ENCODE data around the gene PRX. TPM values are rescaled to one million over a fixed set of nuclear protein-coding genes. Genes with fewer than 3 reads are reported as not detected.
"Not testable (repeated sequence)": the region's sequence is repeated elsewhere in the genome, so short reads cannot be mapped to it uniquely, and the experiment has no call there.

PRX gene
- total and polyA plus RNA-seq, 4 donors, result 6.1 to 51.7 (median 19.2) TPM

GRCh38 chr19:40380199-40381037 is 32.8 kb downstream of the PRX start:
- Histone ChIP-seq H3K4me3 (ENCODE audit: low read depth, low read length) (no peak overlapping the region), H3K27ac (ENCODE audit: low read depth, low read length) (no peak overlapping the region), H3K36me3 (ENCODE audit: control insufficient read depth, insufficient read depth, low read length) (peaks cover 60% of the 10 kb centered on the region), H3K27me3 (ENCODE audit: control insufficient read depth, insufficient read depth, low read length) (no peaks in the 10 kb centered on the region), H3K4me1 (ENCODE audit: control insufficient read depth, insufficient read depth, low read length) (no peaks in the 10 kb centered on the region), H3K9me3 (ENCODE audit: control insufficient read depth, insufficient read depth, low read length) (no peaks in the 10 kb centered on the region)
- DNase-seq (ENCODE audit: low read depth in 4 of 6, low spot score in 6 of 6), result no peak
- WGBS (ENCODE audit: insufficient coverage), result 87% methylated on average over 30 of the region's 37 CpGs

GRCh38 chr19:40379446-40380198 is 33.6 kb downstream of the PRX start:
- H3K36me3 ChIP-seq (ENCODE audit: control insufficient read depth, insufficient read depth, low read length), result peaks cover 68% of the 10 kb centered on the region
- DNase-seq (ENCODE audit: low read depth in 4 of 6, low spot score in 6 of 6), result no peak
- no peak overlapping the region for H3K27ac ChIP-seq (ENCODE audit: low read depth, low read length)
- H3K4me3 ChIP-seq (ENCODE audit: low read depth, low read length), result no peak overlapping the region
- no peaks in the 10 kb centered on the region for H3K9me3 ChIP-seq (ENCODE audit: control insufficient read depth, insufficient read depth, low read length)
- no peaks in the 10 kb centered on the region for H3K27me3 ChIP-seq (ENCODE audit: control insufficient read depth, insufficient read depth, low read length)
- H3K4me1 ChIP-seq (ENCODE audit: control insufficient read depth, insufficient read depth, low read length), result no peaks in the 10 kb centered on the region
- WGBS (ENCODE audit: insufficient coverage), result 90% methylated on average over 9 of the region's 11 CpGs

GRCh38 chr19:40378509-40378908 is 34.7 kb downstream of the PRX start:
- H3K36me3 ChIP-seq (ENCODE audit: control insufficient read depth, insufficient read depth, low read length), result peaks cover 76% of the 10 kb centered on the region
- no peak for DNase-seq (ENCODE audit: low read depth in 4 of 6, low spot score in 6 of 6)
- H3K4me1 ChIP-seq (ENCODE audit: control insufficient read depth, insufficient read depth, low read length), result no peaks in the 10 kb centered on the region
- H3K4me3 ChIP-seq (ENCODE audit: low read depth, low read length), result no peak overlapping the region
- 91% methylated on average over 2 of the region's 2 CpGs for WGBS (ENCODE audit: insufficient coverage)
- no peak overlapping the region for H3K27ac ChIP-seq (ENCODE audit: low read depth, low read length)
- no peaks in the 10 kb centered on the region for H3K9me3 ChIP-seq (ENCODE audit: control insufficient read depth, insufficient read depth, low read length)
- H3K27me3 ChIP-seq (ENCODE audit: control insufficient read depth, insufficient read depth, low read length), result no peaks in the 10 kb centered on the region

- no peak for DNase-seq (ENCODE audit: low read depth in 4 of 6, low spot score in 6 of 6)
- Histone ChIP-seq H3K4me3 (ENCODE audit: low read depth, low read length) (no peak overlapping the region), H3K4me1 (ENCODE audit: control insufficient read depth, insufficient read depth, low read length) (no peaks in the 10 kb centered on the region), H3K9me3 (ENCODE audit: control insufficient read depth, insufficient read depth, low read length) (no peaks in the 10 kb centered on the region), H3K36me3 (ENCODE audit: control insufficient read depth, insufficient read depth, low read length) (peaks cover 82% of the 10 kb centered on the region), H3K27me3 (ENCODE audit: control insufficient read depth, insufficient read depth, low read length) (no peaks in the 10 kb centered on the region), H3K27ac (ENCODE audit: low read depth, low read length) (no peak overlapping the region)
- WGBS (ENCODE audit: insufficient coverage), result 85% methylated on average over 21 of the region's 25 CpGs
These were observed 35.2 kb downstream of the PRX start for GRCh38 chr19:40377876-40378385.

GRCh38 chr19:40376286-40376862 is 36.8 kb downstream of the PRX start:
- H3K27ac ChIP-seq (ENCODE audit: low read depth, low read length), result no peak overlapping the region
- no peak overlapping the region for H3K4me3 ChIP-seq (ENCODE audit: low read depth, low read length)
- no peaks in the 10 kb centered on the region for H3K4me1 ChIP-seq (ENCODE audit: control insufficient read depth, insufficient read depth, low read length)
- no peaks in the 10 kb centered on the region for H3K27me3 ChIP-seq (ENCODE audit: control insufficient read depth, insufficient read depth, low read length)
- peaks cover 97% of the 10 kb centered on the region for H3K36me3 ChIP-seq (ENCODE audit: control insufficient read depth, insufficient read depth, low read length)
- WGBS (ENCODE audit: insufficient coverage), result 95% methylated on average over 15 of the region's 17 CpGs
- no peaks in the 10 kb centered on the region for H3K9me3 ChIP-seq (ENCODE audit: control insufficient read depth, insufficient read depth, low read length)
- DNase-seq (ENCODE audit: low read depth in 4 of 6, low spot score in 6 of 6), result no peak

GRCh38 chr19:40374084-40374483 is 39.1 kb downstream of the PRX start:
- Histone ChIP-seq H3K27me3 (ENCODE audit: control insufficient read depth, insufficient read depth, low read length) (no peaks in the 10 kb centered on the region), H3K36me3 (ENCODE audit: control insufficient read depth, insufficient read depth, low read length) (peaks cover 98% of the 10 kb centered on the region), H3K4me3 (ENCODE audit: low read depth, low read length) (no peak overlapping the region), H3K27ac (ENCODE audit: low read depth, low read length) (no peak overlapping the region), H3K9me3 (ENCODE audit: control insufficient read depth, insufficient read depth, low read length) (no peaks in the 10 kb centered on the region), H3K4me1 (ENCODE audit: control insufficient read depth, insufficient read depth, low read length) (no peaks in the 10 kb centered on the region)
- DNase-seq (ENCODE audit: low read depth in 4 of 6, low spot score in 6 of 6), result no peak
- 98% methylated on average over 7 of the region's 7 CpGs for WGBS (ENCODE audit: insufficient coverage)

GRCh38 chr19:40371802-40372122 is 41.4 kb downstream of the PRX start:
- Histone ChIP-seq H3K4me3 (ENCODE audit: low read depth, low read length) (no peak overlapping the region), H3K27me3 (ENCODE audit: control insufficient read depth, insufficient read depth, low read length) (no peaks in the 10 kb centered on the region), H3K36me3 (ENCODE audit: control insufficient read depth, insufficient read depth, low read length) (peaks cover 95% of the 10 kb centered on the region), H3K27ac (ENCODE audit: low read depth, low read length) (no peak overlapping the region), H3K4me1 (ENCODE audit: control insufficient read depth, insufficient read depth, low read length) (peaks cover 13% of the 10 kb centered on the region), H3K9me3 (ENCODE audit: control insufficient read depth, insufficient read depth, low read length) (no peaks in the 10 kb centered on the region)
- no peak for DNase-seq (ENCODE audit: low read depth in 4 of 6, low spot score in 6 of 6)
- 94% methylated on average over 2 of the region's 5 CpGs for WGBS (ENCODE audit: insufficient coverage)

- H3K36me3 ChIP-seq (ENCODE audit: control insufficient read depth, insufficient read depth, low read length), result peaks cover 95% of the 10 kb centered on the region
These were observed 42.0 kb downstream of the PRX start for GRCh38 chr19:40370997-40371801.

GRCh38 chr19:40370253-40370652 is 42.9 kb downstream of the PRX start:
- 100% methylated on average over 1 of the region's 3 CpGs for WGBS (ENCODE audit: insufficient coverage)
- H3K9me3 ChIP-seq (ENCODE audit: control insufficient read depth, insufficient read depth, low read length); H3K27ac ChIP-seq (ENCODE audit: low read depth, low read length); H3K4me3 ChIP-seq (ENCODE audit: low read depth, low read length); H3K27me3 ChIP-seq (ENCODE audit: control insufficient read depth, insufficient read depth, low read length); DNase-seq (ENCODE audit: low read depth in 4 of 6, low spot score in 6 of 6): not testable (repeated sequence)
- H3K36me3 ChIP-seq (ENCODE audit: control insufficient read depth, insufficient read depth, low read length), result peaks cover 87% of the 10 kb centered on the region
- peaks cover 24% of the 10 kb centered on the region for H3K4me1 ChIP-seq (ENCODE audit: control insufficient read depth, insufficient read depth, low read length)

More at GRCh38 chr19:40370997-40371801, 42.0 kb downstream of the PRX start:
- Histone ChIP-seq H3K27me3 (ENCODE audit: control insufficient read depth, insufficient read depth, low read length) (no peaks in the 10 kb centered on the region), H3K27ac (ENCODE audit: low read depth, low read length) (no peak overlapping the region), H3K4me3 (ENCODE audit: low read depth, low read length) (no peak overlapping the region), H3K9me3 (ENCODE audit: control insufficient read depth, insufficient read depth, low read length) (no peaks in the 10 kb centered on the region), H3K4me1 (ENCODE audit: control insufficient read depth, insufficient read depth, low read length) (peaks cover 19% of the 10 kb centered on the region)
- no peak for DNase-seq (ENCODE audit: low read depth in 4 of 6, low spot score in 6 of 6)
- 93% methylated on average over 6 of the region's 7 CpGs for WGBS (ENCODE audit: insufficient coverage)
